ENCODE data around the gene KIF6.

KIF6 gene

DNA sequence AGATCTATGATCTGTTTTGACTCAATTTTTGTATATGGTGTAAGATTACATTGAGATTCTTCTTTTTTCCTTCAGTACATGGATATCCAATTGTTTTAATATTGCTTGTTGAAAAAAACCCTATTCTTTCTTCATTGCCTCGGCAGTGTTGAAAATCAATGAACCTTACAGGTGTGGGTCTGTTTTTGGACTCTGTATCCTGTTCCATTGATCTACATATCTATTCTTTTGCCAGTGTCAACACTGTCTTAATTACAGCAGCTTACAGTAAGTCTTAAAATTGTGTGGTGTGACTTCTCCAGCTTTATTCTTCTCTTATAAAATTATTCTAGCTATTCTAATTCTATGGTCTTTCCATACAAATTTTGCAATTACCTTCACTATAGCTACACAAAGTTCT is 320.9 kb downstream of the KIF6 start:
- Histone ChIP-seq H3K9me3 (ENCODE audit: insufficient read depth, low read depth, low read length) (no peaks in the 10 kb centered on the region), H3K79me2 (ENCODE audit: insufficient read depth, low read length) (no peaks in the 10 kb centered on the region), H3K9ac (ENCODE audit: low read depth, low read length, poor library complexity, severe bottlenecking) (no peak overlapping the region), H3K36me3 (ENCODE audit: insufficient read depth, low read length) (no peaks in the 10 kb centered on the region), H3K4me2 (ENCODE audit: low read depth, low read length, poor library complexity, severe bottlenecking) (no peak overlapping the region), H3F3A (ENCODE audit: low read depth) (no peaks in the 10 kb centered on the region), H3K9me2 (replicated peaks; ENCODE audit: low read depth, low read length) (no peaks in the 10 kb centered on the region), H3K4me1 (ENCODE audit: insufficient read depth, low read length, poor library complexity, severe bottlenecking) (no peaks in the 10 kb centered on the region), H3K4me3 (ENCODE audit: low read length, poor library complexity, severe bottlenecking) (no peak overlapping the region), H4K20me1 (ENCODE audit: insufficient read depth, low read length, poor library complexity, severe bottlenecking) (no peaks in the 10 kb centered on the region), H2AFZ (ENCODE audit: low read length) (no peak overlapping the region), H3K27me3 (ENCODE audit: insufficient read depth, low read length, poor library complexity, severe bottlenecking) (no peaks in the 10 kb centered on the region)
- TF ChIP-seq EZH2phosphoT487 (IDR thresholded peaks at IDR 0.05; ENCODE audit: borderline replicate concordance) = no peak
- TF ChIP-seq, protein P1, sequence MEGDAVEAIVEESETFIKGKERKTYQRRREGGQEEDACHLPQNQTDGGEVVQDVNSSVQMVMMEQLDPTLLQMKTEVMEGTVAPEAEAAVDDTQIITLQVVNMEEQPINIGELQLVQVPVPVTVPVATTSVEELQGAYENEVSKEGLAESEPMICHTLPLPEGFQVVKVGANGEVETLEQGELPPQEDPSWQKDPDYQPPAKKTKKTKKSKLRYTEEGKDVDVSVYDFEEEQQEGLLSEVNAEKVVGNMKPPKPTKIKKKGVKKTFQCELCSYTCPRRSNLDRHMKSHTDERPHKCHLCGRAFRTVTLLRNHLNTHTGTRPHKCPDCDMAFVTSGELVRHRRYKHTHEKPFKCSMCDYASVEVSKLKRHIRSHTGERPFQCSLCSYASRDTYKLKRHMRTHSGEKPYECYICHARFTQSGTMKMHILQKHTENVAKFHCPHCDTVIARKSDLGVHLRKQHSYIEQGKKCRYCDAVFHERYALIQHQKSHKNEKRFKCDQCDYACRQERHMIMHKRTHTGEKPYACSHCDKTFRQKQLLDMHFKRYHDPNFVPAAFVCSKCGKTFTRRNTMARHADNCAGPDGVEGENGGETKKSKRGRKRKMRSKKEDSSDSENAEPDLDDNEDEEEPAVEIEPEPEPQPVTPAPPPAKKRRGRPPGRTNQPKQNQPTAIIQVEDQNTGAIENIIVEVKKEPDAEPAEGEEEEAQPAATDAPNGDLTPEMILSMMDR (conservative IDR thresholded peaks at IDR 0.05; ENCODE audit: low read length) = no peak

DNA sequence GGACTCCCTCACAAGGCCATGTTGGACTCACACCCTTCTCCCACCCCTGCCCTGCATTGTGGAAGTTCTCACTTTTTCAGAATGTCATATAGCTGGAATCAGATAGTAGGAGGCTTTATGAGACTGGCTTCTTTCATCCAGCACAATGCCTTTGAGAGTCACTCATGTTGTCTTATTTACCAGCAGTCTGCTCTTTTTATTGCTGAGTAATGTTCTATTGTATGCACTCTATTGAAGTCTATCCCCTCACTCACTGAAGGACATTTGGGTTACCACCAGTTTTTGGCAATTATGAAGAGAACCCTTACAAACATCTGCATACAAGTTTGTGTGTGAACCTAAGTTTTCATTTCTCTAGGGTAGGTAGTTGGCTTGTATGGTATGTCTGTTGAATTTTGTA is 321.9 kb downstream of the KIF6 start:
- Histone ChIP-seq H4K20me1 (ENCODE audit: insufficient read depth, low read length, poor library complexity, severe bottlenecking) (no peaks in the 10 kb centered on the region), H3K27me3 (ENCODE audit: insufficient read depth, low read length, poor library complexity, severe bottlenecking) (no peaks in the 10 kb centered on the region), H3K36me3 (ENCODE audit: insufficient read depth, low read length) (no peaks in the 10 kb centered on the region), H3K9me2 (replicated peaks; ENCODE audit: low read depth, low read length) (no peaks in the 10 kb centered on the region), H3F3A (ENCODE audit: low read depth) (no peaks in the 10 kb centered on the region), H2AFZ (ENCODE audit: low read length) (no peak overlapping the region), H3K4me3 (ENCODE audit: low read length, poor library complexity, severe bottlenecking) (no peak overlapping the region), H3K9ac (ENCODE audit: low read depth, low read length, poor library complexity, severe bottlenecking) (no peak overlapping the region), H3K79me2 (ENCODE audit: insufficient read depth, low read length) (no peaks in the 10 kb centered on the region), H3K9me3 (ENCODE audit: insufficient read depth, low read depth, low read length) (no peaks in the 10 kb centered on the region), H3K4me2 (ENCODE audit: low read depth, low read length, poor library complexity, severe bottlenecking) (no peak overlapping the region), H3K4me1 (ENCODE audit: insufficient read depth, low read length, poor library complexity, severe bottlenecking) (no peaks in the 10 kb centered on the region)
- TF ChIP-seq, protein P1 (conservative IDR thresholded peaks at IDR 0.05; ENCODE audit: low read length) = no peak
- no peak for TF ChIP-seq EZH2phosphoT487 (IDR thresholded peaks at IDR 0.05; ENCODE audit: borderline replicate concordance)

DNA sequence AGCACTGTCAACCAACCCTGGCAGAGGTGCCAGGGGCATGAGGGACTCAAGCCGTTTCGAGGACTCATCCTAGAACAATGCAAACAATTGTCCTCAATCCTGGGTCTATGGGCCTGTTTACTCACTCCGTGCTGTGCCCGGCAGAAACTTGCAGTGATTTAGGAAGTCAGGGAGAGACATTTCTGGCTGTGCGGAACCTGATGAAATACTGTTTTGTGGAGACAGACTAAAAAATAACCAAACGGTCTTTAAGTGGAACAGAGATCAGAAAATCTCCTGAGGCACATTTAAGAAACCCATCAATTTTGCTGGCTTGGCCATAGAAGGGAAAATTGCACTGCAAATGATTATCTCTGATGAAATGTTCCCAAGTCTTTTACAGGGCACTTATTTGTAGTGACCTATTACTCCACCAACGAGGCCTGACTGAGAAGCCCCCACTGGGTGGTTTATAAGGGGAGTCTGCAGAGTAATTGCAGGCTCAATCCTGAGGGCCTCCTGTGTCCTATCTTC is 322.9 kb downstream of the KIF6 start:
- Histone ChIP-seq H3K79me2 (ENCODE audit: insufficient read depth, low read length) (no peaks in the 10 kb centered on the region), H3K36me3 (ENCODE audit: insufficient read depth, low read length) (no peaks in the 10 kb centered on the region), H3K27me3 (ENCODE audit: insufficient read depth, low read length, poor library complexity, severe bottlenecking) (no peaks in the 10 kb centered on the region), H3K9me2 (replicated peaks; ENCODE audit: low read depth, low read length) (no peaks in the 10 kb centered on the region), H3F3A (ENCODE audit: low read depth) (no peaks in the 10 kb centered on the region), H3K9ac (ENCODE audit: low read depth, low read length, poor library complexity, severe bottlenecking) (no peak overlapping the region), H3K4me2 (ENCODE audit: low read depth, low read length, poor library complexity, severe bottlenecking) (no peak overlapping the region), H3K9me3 (ENCODE audit: insufficient read depth, low read depth, low read length) (no peaks in the 10 kb centered on the region), H2AFZ (ENCODE audit: low read length) (no peak overlapping the region), H3K4me3 (ENCODE audit: low read length, poor library complexity, severe bottlenecking) (no peak overlapping the region), H3K4me1 (ENCODE audit: insufficient read depth, low read length, poor library complexity, severe bottlenecking) (no peaks in the 10 kb centered on the region), H4K20me1 (ENCODE audit: insufficient read depth, low read length, poor library complexity, severe bottlenecking) (no peaks in the 10 kb centered on the region)
- TF ChIP-seq EZH2phosphoT487 (IDR thresholded peaks at IDR 0.05; ENCODE audit: borderline replicate concordance) = no peak
- TF ChIP-seq, protein P1 (conservative IDR thresholded peaks at IDR 0.05; ENCODE audit: low read length) = no peak

All from Loucy (cell line).